ENCODE measurements around the gene FGD3.

FGD3 gene

GRCh38 chr9:93061791-93062763 lies 114.8 kb downstream of the FGD3 start:
- TF ChIP-seq CTCF (IDR thresholded peaks at IDR 0.05; ENCODE audit: control insufficient read depth, extremely low read depth, insufficient read depth), result no peak
- no peak overlapping the region for H3K4me3 ChIP-seq (ENCODE audit: low read depth, low read length)
- no peak for DNase-seq (ENCODE audit: low read depth)

- H3K4me3 ChIP-seq (ENCODE audit: low read depth, low read length), result no peak overlapping the region
- no peak for TF ChIP-seq CTCF (IDR thresholded peaks at IDR 0.05; ENCODE audit: control insufficient read depth, extremely low read depth, insufficient read depth)
- no peak for DNase-seq (ENCODE audit: low read depth)
Observed at GRCh38 chr9:93064392-93065134, 117.2 kb downstream of the FGD3 start.

- no peak for TF ChIP-seq CTCF (IDR thresholded peaks at IDR 0.05; ENCODE audit: control insufficient read depth, extremely low read depth, insufficient read depth)
- H3K4me3 ChIP-seq (ENCODE audit: low read depth, low read length), result no peak overlapping the region
Observed at GRCh38 chr9:93065135-93065720, 117.9 kb downstream of the FGD3 start.

GRCh38 chr9:93066978-93067603 lies 119.8 kb downstream of the FGD3 start:
- no peak overlapping the region for H3K4me3 ChIP-seq (ENCODE audit: low read depth, low read length)
- no peak for DNase-seq (ENCODE audit: low read depth)
- no peak for TF ChIP-seq CTCF (IDR thresholded peaks at IDR 0.05; ENCODE audit: control insufficient read depth, extremely low read depth, insufficient read depth)

More at GRCh38 chr9:93065135-93065720, 117.9 kb downstream of the FGD3 start:
- no peak for DNase-seq (ENCODE audit: low read depth)

GRCh38 chr9:93068956-93069355 lies 121.6 kb downstream of the FGD3 start:
- TF ChIP-seq CTCF (IDR thresholded peaks at IDR 0.05; ENCODE audit: control insufficient read depth, extremely low read depth, insufficient read depth), result no peak
- no peak overlapping the region for H3K4me3 ChIP-seq (ENCODE audit: low read depth, low read length)
- no peak for DNase-seq (ENCODE audit: low read depth)

- TF ChIP-seq CTCF (IDR thresholded peaks at IDR 0.05; ENCODE audit: control insufficient read depth, extremely low read depth, insufficient read depth), result no peak
- no peak overlapping the region for H3K4me3 ChIP-seq (ENCODE audit: low read depth, low read length)
- DNase-seq (ENCODE audit: low read depth), result peak; percentile 13
Observed at GRCh38 chr9:93071464-93071863, 124.1 kb downstream of the FGD3 start.

Data from LNCaP clone FGC (cell line).